DND-41 (cell line): Measurements from ENCODE around the gene POU2F3.

ENCODE experiments used
- ATAC-seq: fragments of 200-7000 bp; cut with Tn5 transposase; 3 replicates; pipeline ENCODE4 v1.9.1; 2021; ENCODE audit warnings: low read depth; ENCODE audit not compliant: insufficient read depth
- DNase-seq: peaks from one replicate; pipeline ENCODE4 v3.0.0-alpha.2; 2020
- H2AFZ ChIP-seq: 2 replicates; pipeline ENCODE4 v1.6.0; 2012; ENCODE audit warnings: low read depth, low read length
- H3K27ac ChIP-seq: 2 replicates; pipeline ENCODE4 v1.5.1; 2012; ENCODE audit warnings: low read length, inconsistent platforms
- H3K27me3 ChIP-seq: fragments of 200-600 bp; sonication (generic); 2 replicates; pipeline ENCODE4 v1.6.0; 2012; ENCODE audit warnings: low read length, mild to moderate bottlenecking, inconsistent platforms; ENCODE audit not compliant: insufficient read depth, poor library complexity
- H3K36me3 ChIP-seq: 2 replicates; pipeline ENCODE4 v1.5.1; 2012; ENCODE audit warnings: low read length, inconsistent platforms; ENCODE audit not compliant: insufficient read depth
- H3K4me1 ChIP-seq: 2 replicates; pipeline ENCODE4 v1.5.1; 2012; ENCODE audit warnings: mild to moderate bottlenecking, low read length; ENCODE audit not compliant: insufficient read depth
- H3K4me2 ChIP-seq: 2 replicates; pipeline ENCODE4 v1.6.0; 2012; ENCODE audit warnings: mild to moderate bottlenecking, moderate library complexity, low read length, inconsistent platforms; ENCODE audit not compliant: insufficient read depth
- H3K4me3 ChIP-seq, 2 experiments: fragments of 200-600 bp in 1 of 2; shearing (Covaris generic) in 1 of 2; 2 replicates each; pipeline ENCODE4 v1.5.1; 2012 to 2016; ENCODE audit warnings: inconsistent platforms in 2 of 2, low read length in 2 of 2, mild to moderate bottlenecking in 2 of 2, low read depth in 1 of 2, moderate library complexity in 1 of 2
- H3K79me2 ChIP-seq: 2 replicates; pipeline ENCODE4 v1.6.0; 2012; ENCODE audit warnings: low read length, inconsistent platforms; ENCODE audit not compliant: insufficient read depth
- H3K9ac ChIP-seq: 2 replicates; pipeline ENCODE4 v1.6.0; 2012; ENCODE audit warnings: low read depth, mild to moderate bottlenecking, inconsistent platforms, low read length, moderate library complexity
- H3K9me3 ChIP-seq: 2 replicates; pipeline ENCODE4 v1.5.1; 2012; ENCODE audit warnings: low read length, moderate library complexity, mild to moderate bottlenecking, inconsistent platforms; ENCODE audit not compliant: insufficient read depth, severe bottlenecking
- H4K20me1 ChIP-seq: 2 replicates; pipeline ENCODE4 v1.6.0; 2012; ENCODE audit warnings: low read length; ENCODE audit not compliant: insufficient read depth
- EZH2 ChIP-seq: IDR thresholded peaks from 3 replicates; pipeline ENCODE4 v1.6.1; 2012; ENCODE audit warnings: borderline replicate concordance, low read depth, mild to moderate bottlenecking, moderate library complexity, low read length, inconsistent platforms; ENCODE audit not compliant: severe bottlenecking
- TF ChIP-seq, protein P1 (sequence below): IDR thresholded peaks from 2 replicates; pipeline ENCODE4 v1.5.1; 2012; ENCODE audit warnings: borderline replicate concordance, low read length, moderate library complexity, mild to moderate bottlenecking; ENCODE audit not compliant: poor library complexity, severe bottlenecking; ENCODE audit errors: extremely low read depth

The POU2F3 gene

DNA sequence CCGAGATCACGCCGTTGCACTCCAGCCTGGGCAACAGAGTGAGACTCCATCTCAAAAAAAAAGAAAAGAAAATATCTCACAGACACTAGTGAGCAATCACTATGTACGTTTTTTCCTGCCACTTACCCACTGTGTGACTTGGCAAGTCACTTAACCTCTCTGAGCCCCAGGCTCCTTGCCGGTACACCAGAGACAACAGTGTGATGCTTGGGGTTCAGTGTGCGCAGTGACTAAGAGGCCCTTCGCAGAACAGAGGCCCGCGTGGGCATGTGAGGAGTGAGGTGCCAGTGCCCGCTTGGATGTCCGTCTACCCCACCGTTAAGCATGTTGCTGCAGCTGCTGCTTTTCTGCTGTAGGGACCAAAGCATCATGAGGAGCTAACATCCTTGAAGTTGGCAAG lies 22.4 kb upstream of the POU2F3 start:
- no peak for ATAC-seq
- TF ChIP-seq, protein P1, sequence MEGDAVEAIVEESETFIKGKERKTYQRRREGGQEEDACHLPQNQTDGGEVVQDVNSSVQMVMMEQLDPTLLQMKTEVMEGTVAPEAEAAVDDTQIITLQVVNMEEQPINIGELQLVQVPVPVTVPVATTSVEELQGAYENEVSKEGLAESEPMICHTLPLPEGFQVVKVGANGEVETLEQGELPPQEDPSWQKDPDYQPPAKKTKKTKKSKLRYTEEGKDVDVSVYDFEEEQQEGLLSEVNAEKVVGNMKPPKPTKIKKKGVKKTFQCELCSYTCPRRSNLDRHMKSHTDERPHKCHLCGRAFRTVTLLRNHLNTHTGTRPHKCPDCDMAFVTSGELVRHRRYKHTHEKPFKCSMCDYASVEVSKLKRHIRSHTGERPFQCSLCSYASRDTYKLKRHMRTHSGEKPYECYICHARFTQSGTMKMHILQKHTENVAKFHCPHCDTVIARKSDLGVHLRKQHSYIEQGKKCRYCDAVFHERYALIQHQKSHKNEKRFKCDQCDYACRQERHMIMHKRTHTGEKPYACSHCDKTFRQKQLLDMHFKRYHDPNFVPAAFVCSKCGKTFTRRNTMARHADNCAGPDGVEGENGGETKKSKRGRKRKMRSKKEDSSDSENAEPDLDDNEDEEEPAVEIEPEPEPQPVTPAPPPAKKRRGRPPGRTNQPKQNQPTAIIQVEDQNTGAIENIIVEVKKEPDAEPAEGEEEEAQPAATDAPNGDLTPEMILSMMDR, result no peak
- TF ChIP-seq EZH2, result no peak
- Histone ChIP-seq H3K36me3 (no peaks in the 10 kb centered on the region), H2AFZ (no peak overlapping the region), H3K79me2 (no peaks in the 10 kb centered on the region), H3K27ac (no peak overlapping the region), H4K20me1 (peaks cover 17% of the 10 kb centered on the region), H3K4me3 (no peak overlapping the region), H3K4me2 (no peak overlapping the region), H3K9me3 (no peaks in the 10 kb centered on the region), H3K4me1 (no peaks in the 10 kb centered on the region), H3K27me3 (no peaks in the 10 kb centered on the region), H3K9ac (no peak overlapping the region)
- no peak for DNase-seq

DNA sequence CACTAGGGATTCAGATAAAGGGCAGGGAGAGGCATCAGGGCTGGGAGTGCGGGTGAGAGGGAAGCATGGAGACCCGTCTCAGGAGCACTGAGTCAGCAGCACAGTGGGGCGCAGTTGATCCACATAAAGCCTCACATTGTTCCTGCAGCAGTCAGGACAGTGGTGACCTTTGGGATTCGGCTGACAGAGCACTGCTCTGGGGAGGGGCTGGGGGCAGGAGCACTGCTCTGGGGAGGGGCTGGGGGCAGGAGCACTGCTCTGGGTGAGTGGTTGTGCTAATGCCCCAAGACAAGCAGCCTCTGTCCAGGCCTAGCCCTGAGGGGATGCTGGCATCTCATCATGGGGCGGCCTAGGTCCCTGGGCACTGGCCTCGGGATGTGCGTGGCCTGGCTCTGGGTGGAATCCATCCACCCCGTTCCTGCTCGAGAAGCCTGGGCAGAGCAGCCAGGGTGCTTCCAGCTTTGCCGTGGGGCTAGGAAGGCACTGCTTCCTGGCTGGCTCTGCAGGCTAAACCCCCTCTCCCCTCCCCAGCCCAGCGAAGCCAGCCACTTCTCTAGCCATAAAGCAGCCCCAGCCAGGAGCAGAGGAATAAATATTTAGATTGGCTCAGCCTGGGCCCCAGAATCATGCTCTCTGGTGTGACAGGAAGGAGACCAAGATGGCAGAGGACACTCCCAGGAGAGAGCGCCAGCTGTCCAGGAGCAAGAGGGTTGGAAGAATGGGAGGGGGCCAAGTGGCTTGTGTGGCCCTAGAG lies 21.8 kb upstream of the POU2F3 start:
- H3K9ac ChIP-seq, result no peak overlapping the region
- H3K27me3 ChIP-seq, result no peaks in the 10 kb centered on the region
- no peak for DNase-seq
- no peak overlapping the region for H3K27ac ChIP-seq
- H3K4me1 ChIP-seq, result no peaks in the 10 kb centered on the region
- H4K20me1 ChIP-seq, result peaks cover 20% of the 10 kb centered on the region
- H2AFZ ChIP-seq, result no peak overlapping the region
- no peaks in the 10 kb centered on the region for H3K79me2 ChIP-seq
- no peak for TF ChIP-seq EZH2
- TF ChIP-seq, protein P1, result no peak
- ATAC-seq, result no peak
- H3K4me2 ChIP-seq, result no peak overlapping the region
- no peaks in the 10 kb centered on the region for H3K36me3 ChIP-seq
- H3K4me3 ChIP-seq, result no peak overlapping the region
- H3K9me3 ChIP-seq, result no peaks in the 10 kb centered on the region

DNA sequence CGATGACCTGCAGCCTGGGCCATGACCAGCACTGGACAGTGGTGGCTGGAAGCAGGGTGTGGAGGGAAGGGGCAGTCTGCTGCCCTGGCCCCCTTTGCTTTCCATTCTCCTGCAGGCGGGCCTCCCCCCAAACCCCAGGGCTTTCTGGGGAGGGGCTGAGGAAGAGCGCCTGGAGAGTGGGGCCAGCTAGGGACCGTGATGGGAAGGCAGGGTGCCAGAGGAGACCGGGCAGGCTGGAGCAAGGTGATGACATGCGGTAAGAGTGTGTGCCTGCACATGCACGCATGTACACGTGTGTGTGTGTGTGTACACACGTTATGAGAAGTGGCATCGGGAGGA lies 21.3 kb upstream of the POU2F3 start:
- Histone ChIP-seq H3K79me2 (no peaks in the 10 kb centered on the region), H3K4me2 (no peak overlapping the region), H3K27me3 (no peaks in the 10 kb centered on the region), H4K20me1 (peaks cover 20% of the 10 kb centered on the region), H3K9me3 (no peaks in the 10 kb centered on the region), H3K4me3 (no peak overlapping the region), H3K9ac (no peak overlapping the region), H3K27ac (no peak overlapping the region), H3K36me3 (no peaks in the 10 kb centered on the region), H3K4me1 (no peaks in the 10 kb centered on the region), H2AFZ (no peak overlapping the region)
- no peak for TF ChIP-seq EZH2
- TF ChIP-seq, protein P1, result no peak
- DNase-seq (no peak), ATAC-seq (no peak)
